UCSD-AML1 (cell line): ENCODE data around the gene DLL3.

Experiments used
- DNase-seq: peaks from one replicate; lab custom pipeline; 2025; ENCODE audit not compliant: unreplicated experiment; lab: John Stamatoyannopoulos, UW

DLL3 gene

DNA sequence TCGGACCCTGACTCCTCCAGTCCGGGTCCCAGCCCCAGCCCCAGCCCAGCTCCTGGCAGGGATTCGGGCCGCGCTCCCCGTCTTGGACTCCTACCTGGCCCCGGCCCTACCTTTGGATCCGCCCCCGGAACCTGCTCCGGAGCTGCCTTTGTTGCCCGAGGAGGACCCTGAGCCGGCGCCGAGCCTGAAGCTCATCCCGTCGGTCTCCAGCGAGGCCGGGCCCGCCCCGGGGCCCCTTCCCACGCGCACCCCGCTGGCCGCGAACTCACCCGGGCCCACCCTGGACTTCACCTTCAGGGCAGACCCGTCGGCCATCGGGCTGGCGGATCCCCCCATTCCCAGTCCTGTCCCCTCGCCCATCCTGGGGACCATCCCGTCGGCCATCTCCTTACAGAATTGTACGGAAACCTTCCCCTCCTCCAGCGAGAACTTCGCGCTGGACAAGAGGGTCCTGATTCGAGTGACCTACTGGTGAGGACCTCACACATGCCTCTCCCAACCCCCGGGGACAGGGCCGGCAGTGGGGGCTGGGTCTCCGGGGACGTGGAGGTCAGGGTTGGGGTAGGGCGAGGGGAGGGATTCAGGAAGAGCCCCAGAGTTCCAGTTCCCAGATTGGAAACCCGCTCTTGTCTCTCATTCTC lies 16.9 kb downstream of the DLL3 start:
- no peak for DNase-seq

DNA sequence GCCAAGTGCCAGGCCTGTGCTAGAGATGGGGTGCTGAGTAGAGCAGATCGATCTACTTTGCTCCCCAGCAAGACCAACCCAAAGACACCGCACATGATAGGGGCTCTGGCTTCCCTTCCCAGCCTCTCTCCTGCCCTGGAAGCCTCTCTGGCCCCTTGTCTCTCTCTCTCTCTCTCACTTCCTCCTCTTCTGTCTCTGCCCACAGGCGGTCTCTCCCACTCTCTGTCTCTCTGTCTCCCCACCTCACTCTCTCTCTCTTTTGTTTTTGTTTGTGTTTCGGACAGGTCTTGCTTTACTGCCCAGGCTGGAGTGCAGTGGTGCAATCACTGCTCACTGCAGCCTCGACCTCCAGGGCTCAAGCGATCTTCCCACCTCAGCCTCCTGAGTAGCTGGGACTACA lies 17.5 kb downstream of the DLL3 start:
- DNase-seq, result no peak

DNA sequence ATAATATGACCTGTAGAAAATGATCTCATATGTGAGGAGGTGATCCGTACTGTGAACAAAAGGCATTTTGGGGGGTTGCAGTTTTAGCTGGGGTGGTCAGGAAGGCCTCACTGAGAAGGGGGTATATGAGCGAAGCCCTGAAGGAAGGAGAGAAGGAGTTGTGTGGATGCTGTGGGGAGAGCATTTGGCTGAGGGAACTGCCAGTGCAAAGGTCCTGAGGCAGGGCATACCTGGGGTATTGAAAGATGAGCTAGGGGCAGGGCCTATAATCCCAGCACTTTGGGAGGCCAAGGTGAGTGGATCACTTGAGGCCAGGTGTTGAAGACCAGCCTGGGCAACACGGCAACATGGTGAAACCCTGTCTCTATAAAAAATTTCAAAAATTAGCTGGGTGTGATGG lies 18.7 kb downstream of the DLL3 start:
- no peak for DNase-seq

DNA sequence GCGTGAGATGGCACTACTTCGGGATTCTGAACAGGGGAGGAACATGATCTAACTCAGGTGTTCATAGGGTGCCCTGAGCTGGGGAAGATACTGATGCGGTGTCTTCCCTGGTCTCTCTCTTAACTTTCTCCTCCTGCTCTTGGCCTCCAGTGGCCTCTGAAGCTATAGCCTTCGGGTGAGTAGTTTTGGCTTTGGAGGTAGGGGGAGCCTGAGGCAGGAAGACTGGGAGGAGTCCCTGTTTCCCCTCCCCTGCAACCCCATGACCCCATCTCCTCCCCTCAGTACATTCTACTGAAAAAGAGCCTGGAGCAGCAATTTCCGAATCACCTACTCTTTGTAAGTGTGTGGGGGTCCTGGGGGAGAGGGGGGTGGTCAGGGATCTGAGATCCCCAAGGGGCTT lies 19.7 kb downstream of the DLL3 start:
- no peak for DNase-seq

DNA sequence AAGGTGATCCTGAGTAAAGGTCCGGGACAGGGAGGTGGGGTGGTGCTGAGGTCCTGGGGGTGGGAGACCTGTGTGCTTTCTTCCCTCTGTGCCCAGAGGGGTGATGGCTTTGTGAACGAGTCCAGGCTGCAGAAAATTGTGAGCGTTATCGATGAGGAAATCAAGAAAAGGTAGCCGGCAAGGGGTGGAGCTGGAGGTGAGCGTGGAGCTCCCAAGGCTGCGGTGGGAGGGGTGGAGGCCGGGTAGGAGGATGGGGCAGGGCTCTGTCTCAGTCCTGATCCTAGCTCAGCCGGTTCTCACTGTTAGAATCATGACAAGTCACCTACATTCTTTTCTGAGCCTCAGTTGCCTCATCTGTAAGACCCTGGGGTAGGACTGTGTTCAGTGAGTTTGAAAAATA lies 20.2 kb downstream of the DLL3 start:
- no peak for DNase-seq

DNA sequence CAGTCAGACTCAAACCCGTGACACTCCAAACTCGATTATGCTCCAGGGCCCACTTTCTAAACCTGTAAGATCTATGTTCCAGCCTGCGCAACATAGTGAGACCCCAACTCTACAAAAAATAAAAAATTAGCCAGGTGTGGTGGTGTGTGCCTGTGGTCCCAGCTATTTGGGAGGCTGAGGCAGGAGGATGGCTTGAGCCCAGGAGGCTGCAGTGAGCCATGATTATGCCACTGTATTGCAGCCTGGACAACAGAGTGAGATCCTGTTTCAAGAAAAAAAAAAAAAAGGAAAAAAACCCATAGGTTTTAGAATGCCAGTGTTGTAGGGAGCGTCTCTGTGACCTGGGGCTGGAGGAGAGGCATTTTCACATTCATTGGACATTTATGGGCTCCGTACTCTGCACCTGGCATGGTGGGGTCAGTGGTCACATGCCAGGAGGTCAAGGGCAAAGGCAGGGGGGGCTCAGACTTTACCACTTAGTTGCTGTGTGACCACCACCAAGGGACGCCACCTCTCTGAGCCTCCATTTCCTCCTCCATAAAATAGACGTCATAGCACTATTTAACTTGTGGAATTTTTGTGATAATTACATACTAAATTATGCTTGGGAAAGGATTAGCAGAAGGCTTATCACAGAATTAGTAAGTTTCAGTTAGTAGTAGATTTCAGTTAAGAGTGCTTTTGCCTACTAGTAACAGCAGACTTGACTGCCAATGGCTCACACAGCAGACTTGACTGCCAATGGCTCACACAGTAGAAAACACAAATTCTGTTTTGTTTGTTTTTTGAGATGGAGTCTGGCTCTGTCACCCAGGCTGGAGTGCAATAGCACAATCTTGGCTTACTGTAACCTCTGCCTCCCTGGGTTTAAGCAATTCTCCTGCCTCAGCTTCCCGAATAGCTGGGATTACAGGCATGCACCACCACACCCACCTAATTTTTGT lies 22.1 kb downstream of the DLL3 start:
- DNase-seq, result no peak

DNA sequence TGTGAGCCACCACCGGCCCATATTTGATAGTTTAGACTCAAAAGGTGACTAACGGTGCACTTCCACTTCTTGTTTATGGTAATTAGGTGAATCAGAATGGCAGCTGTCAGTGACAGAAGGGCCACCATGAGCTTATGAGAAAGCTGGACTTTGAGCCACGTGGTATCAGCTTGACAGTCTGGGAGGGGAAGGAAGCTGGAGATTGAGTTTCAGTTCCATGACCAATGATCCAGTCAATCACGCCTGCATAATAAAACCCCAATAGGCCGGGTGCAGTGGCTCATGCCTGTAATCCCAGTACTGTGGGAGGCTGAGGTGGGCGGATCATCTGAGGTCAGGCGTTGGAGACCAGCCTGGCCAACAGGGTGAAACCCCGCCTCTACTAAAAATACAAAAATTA lies 25.7 kb downstream of the DLL3 start:
- no peak for DNase-seq

DNA sequence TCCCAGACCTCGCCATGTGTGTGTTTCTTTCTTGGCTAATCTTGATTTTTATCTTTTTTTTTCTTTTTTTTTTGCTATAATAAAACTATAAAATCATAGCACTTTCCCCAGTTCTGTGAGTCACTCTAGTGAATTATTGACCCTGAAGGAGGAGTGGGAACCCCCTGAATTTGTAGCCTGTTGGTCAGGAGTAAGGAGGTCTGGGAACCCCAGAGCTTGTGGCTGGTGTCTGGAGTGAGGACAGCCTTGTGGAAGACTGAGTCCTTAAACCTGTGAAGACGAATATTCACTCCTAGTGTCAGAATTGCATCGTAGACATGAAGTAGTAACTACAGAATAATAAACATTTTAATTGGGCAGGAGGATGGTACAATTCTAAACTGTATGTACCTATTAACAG lies 26.5 kb downstream of the DLL3 start:
- DNase-seq, result no peak

DNA sequence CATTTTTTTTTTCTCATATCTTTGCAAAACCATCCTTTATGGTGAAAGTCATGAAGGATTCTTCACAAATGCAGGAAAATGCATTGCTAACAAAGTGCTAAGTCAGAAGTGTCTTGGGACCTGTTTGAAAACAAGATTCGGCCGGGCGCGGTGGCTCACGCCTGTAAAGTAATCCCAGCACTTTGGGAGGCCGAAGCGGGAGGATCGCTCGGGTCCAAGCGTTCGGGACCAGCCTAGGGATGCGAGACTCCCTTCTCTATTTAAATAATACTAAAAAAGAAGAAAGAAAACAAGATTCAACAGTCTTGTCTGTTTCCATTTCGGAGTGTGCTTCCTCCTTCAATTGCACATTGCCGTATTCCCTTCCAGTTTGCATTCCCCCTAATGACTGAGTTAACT lies 33.1 kb downstream of the DLL3 start:
- DNase-seq, result no peak

DNA sequence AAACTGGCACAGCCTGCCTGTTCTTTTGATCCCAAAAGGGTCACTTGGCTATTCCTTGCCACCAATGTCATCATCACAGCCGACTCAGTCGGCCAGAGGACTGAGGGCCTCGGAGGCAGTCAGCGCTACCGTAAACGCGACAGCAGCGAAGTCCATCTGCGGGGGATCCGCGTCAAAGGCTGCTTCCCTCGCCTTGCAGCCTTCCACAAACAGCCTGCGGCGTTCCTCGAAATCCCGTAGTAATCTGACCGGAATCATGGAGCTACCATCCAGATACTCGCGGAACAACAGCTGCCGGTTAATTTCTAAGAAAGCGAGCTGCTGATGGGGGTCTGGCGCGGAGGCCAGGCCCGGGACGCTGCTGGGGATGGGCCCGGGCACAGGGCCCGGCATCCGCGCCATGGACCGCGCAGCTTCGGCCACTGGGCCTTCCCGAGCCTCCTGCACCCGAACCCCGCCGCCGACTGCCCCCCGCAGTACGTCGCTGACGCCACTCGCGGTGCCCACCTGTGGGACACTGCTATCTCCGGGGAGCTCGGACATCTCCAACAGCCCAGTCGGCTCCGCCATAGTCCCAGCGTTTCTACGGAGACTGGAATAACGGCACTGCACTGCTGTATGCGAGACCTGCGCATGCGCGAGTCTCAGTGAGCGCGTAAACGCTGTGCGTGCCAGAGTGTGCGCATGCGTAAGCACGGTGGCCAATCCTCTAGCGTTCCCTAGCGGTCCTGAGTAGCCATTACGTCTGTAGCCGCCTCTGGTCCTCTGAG lies 33.7 kb downstream of the DLL3 start, which contains the start of gene EID2B:
TSS of gene EID2B (minus strand) at position 620 of the 770 bp plus-strand sequence. CDS start at position 570, 50 bp downstream.
- DNase-seq, result peak; percentile 95

DNA sequence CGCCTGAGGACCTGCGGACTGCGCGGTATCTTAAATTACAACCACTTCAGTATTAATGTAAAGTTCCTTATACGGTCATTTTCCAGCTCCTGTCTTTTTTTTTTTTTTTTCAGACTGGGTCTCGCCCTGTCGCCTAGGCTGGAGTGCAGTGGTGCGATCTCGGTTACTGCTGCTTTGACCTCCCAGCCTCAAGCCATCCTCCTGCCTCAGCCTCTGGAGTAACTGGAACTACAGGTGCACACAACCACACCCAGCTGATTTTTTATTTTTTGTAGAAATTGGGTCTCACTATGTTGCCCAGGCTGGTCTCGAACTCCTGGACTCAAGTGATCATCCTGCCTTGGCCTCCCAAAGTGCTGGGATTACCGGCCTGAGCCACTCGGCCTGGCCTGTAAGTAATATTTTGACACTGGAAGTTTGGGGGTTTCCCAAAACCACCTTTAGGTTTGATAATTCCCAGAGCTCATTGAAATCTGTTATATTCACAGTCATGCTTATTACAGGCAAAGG lies 34.3 kb downstream of the DLL3 start:
- DNase-seq, result no peak

DNA sequence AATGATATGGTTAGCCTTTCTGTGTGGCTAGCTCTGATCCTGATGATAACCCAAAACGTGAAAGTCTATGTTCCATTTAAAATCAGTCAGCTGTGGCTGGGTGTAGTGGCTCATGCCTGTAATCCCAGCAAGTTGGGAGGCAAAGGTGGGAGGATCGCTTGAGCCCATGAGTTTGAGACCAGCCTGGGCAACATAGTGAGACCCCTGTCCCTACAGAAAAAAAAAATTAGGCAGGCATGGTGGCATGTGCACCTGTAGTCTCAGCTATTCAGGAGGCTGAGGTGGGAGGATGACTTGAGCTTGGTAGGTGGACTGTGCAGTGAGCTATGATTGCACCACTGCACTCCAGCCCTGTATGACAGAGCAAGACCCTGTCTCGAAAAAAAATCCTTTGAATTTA lies 35.0 kb downstream of the DLL3 start:
- DNase-seq, result no peak

DNA sequence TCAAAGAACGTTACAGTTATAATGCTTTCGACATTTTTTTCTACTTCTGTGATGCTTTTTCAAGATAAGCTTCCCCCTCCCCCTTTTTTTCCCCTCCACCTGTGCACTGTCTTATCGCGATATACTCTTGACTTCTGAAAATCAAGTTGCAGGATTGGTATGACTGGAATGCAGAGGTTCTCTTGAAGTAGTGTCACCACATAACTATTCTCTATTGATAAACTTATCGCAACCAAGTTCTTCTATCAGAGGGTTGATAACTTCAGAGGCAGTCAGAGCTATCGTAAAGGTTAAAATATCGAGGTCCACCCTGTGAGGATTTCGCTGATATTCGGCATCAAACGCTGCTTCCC lies 40.4 kb downstream of the DLL3 start:
- no peak for DNase-seq

DNA sequence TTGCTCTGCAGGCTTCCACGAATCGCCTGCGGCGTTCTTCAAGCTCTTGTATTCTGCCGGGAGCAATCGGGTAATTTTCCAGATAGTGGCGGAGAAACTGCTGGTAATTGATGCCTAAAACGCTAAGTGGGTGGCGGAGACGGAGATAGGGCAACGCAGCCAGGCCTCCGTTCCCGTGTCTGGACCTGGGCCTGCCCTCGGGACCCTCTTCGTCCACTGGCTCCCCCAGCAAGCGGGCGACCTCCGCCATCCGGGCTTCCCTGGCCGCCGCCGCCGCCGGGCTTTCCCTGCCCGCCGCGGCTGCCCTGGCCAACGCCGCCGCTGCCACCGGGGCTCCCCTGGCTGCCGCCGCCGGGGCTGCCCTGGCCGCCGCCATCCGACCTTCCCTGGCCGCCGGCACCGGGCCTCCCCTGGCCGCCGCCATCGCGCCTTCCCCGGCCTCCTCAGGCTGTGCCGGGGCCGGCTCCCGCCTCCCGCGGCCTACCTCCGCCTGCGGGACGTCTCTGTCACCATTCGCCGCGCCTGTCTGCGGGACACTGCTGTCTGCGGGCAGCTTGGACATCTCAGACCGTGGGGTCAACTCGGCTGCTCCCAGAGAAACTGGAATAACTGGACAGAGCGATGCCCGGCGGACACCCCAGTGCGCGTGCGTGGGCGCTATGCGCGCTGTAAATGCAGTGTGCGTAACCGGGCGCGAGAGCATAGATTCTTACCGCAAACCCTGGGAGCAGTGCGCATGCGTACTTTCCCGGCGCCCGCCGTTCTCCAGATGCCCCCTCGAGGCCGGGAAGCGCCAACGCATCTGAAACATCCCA lies 41.0 kb downstream of the DLL3 start, which contains the start of gene EID2:
TSS of gene EID2 (minus strand) at position 644 of the 815 bp plus-strand sequence. CDS start at position 562, 82 bp downstream.
- peak; percentile 93 for DNase-seq

DNA sequence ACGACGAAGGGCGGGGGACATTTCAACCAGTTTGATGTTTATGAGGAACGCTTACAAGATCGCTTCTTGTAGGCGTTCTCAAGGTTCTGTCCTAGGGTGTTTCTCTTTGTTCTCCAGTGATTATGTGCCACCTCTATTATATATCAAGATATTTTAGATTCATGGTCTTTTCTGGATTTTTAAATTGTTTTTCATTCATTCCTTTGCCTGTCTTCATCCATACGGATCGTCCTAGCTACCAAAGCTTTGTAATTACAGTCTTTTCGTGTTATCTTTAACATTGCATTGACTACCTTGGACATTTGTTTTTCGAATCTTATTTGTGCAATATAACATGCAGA lies 41.6 kb downstream of the DLL3 start:
- DNase-seq, result no peak

DNA sequence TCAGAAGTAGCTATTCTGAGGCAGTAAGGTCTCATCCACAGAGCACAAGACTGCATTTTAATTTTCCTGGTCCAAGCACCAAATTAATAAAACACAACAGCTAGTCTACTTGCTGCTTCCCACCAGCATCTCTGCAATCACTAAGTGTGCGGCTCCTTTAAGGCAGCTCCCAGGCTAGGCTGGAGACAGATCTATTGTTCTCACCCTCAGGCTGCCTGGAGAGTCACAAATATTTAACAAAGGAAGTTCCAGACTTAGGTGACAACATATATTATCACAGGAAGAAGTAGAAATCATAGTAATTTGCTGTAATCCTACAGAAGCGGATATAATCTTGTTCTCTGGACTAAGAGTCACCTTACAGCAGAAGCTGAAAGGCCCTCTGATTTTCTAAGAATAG lies 43.5 kb downstream of the DLL3 start:
- no peak for DNase-seq

DNA sequence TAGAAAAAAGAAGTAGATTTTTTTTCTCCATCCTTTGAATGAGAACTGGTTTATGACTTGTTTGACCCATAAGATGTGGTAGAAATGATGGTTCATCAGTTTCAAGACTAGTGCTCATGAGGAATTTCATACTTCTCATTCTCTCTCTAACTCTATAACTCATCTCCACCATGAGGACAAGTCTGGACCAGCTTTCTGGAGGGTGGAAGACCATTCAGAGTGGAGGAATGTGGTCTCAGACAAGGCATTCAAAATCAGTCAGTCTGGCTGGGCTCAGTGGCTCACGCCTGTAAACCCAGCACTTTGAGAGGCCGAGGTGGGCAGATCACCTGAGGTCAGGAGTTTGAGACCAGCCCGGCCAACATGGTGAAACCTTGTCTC lies 44.7 kb downstream of the DLL3 start:
- no peak for DNase-seq

DNA sequence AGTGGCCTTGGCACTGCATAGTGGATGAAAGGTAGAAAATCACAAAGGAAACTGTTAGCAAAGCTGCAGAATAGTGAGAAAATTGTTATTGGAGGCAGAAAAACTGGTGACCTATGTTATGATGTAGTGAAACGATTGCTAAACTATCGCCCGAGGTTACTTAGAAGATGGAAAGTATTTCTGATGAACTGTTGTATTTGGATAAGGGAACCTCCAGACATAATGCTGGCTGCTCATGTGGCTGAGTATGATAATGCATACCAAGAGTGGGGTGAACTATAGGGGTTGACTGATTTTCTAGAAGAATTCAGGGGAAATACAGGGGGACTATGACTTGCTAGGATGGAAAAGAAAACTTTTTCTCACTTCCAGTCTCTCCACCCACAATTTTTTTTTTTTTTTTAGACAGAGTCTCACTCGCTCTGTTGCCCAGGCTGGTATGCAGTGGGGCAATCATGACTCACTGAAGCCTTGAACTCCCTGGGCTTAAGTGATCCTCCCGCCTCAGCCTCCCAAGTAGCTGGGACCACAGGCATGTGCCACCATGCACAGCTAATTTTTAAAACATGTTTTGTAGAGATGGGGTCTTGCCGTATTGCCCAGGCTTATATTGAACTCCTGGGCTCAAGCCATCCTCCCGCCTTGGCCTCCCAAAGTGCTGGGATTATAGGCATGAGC lies 45.6 kb downstream of the DLL3 start:
- no peak for DNase-seq

DNA sequence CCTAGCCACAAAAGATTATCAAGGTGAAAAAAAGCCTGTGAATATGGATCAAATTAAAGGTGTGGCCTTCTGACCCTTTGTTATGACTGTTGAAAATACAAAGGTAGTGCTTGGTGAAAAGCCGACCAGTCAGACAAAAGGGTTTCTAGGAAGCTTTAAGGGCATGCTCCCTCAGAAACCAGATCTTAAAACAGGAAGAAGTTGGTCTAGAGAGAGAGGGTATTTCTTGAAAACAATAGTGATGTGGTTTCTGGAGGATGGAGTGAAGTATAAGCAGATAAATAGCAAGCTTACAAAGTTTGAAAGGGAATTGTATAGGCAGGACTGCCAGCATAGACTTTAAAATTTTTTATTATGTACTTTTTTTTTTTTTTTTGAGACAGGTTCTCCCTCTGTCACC lies 46.2 kb downstream of the DLL3 start:
- no peak for DNase-seq

DNA sequence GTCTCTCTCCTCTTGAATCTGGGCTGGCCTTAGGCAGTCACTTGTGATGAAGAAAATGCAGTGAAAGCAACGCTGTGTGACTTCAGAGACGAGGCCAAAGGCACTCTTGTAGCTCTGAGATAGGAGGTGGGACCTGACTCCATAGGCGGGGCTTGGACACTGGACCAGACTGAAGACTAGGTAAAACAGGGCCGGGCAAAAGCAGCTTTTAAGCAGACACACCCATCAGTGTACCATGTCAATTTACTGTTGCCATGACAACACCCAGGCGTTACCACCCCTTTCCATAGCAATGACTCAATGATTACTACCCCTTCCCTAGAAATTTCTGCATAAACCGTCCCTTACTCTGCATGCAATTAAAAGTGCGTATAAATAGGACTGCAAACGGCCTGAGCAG lies 47.9 kb downstream of the DLL3 start:
- no peak for DNase-seq
